GM21528 (cell line): ENCODE measurements around the gene IL1RL2.

Experiments used
- ATAC-seq: cut with Tn5 transposase; IDR thresholded peaks from one replicate; pipeline ENCODE4 v1.9.1; 2021; ENCODE audit warnings: mild to moderate bottlenecking, moderate library complexity; ENCODE audit not compliant: unreplicated experiment, low FRiP score

Gene IL1RL2

DNA sequence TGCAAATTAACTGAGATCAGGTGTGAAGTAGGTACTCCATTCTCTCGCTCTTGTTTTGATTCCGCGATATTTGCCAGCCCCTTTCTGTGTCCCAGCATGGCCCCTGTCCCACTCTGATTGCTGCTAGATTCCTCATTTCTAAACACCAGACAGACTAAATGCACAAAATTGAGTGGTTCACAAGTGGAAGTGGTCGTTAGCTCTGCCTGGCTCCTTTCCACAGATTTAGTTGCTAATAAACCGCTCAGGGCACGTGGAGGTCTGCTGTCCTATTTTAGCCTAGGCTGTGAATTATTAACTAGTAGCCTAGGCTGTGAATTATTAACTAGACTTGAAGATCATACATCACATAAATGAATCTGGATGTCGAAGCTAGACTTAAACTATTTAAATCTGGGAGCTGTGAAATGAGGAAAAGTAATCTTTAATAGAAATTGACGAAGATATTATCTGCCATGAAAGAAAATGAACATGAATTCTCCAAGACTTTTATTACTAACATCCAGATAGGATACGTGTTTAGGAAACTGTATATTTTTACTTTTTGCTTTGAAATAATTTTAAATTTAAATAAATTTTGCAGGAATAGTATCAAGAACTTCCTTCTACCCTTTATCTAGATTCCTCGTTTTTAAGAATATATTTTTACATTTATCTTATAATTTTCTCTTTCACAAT, 3.7 kb downstream of the IL1RL2 start:
- ATAC-seq, result no peak

DNA sequence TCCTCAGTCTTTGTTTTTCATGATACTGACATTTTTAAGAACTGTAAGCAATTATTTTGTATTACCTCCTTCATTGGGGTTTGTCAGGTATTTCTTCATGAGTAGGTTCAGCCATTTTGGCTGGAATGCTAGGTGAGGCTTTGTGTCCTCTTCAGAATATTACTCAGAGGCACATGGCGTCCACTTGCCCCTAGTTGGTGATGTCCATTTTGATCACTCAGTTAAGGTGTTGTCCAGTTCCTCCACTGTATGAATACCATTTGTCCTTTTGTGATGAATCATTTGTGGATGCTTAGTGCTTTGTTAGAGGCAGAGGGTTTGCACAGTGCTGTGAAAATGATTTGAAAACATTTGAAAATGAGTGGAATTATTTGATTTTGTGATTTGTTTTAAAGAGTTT, 4.7 kb downstream of the IL1RL2 start:
- ATAC-seq, result no peak

DNA sequence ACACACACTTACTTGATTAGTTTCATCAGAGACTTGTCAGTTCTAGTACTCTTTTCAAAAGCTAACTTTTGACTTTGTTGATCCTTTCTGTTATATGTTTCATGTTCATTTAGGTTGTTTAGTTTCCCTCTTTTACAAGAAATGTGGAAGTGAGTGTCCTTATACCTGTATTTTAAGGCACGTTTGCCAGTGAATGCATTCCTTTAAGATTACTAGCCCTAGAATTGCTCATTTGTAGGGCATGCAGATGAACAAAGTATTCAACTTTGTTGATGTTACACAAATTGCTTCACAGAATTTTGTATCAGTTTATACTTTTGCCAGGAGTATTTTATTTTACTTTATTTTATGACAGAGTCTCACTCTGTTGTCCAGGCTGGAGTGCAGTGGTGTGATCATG, 6.3 kb downstream of the IL1RL2 start:
- no peak for ATAC-seq

DNA sequence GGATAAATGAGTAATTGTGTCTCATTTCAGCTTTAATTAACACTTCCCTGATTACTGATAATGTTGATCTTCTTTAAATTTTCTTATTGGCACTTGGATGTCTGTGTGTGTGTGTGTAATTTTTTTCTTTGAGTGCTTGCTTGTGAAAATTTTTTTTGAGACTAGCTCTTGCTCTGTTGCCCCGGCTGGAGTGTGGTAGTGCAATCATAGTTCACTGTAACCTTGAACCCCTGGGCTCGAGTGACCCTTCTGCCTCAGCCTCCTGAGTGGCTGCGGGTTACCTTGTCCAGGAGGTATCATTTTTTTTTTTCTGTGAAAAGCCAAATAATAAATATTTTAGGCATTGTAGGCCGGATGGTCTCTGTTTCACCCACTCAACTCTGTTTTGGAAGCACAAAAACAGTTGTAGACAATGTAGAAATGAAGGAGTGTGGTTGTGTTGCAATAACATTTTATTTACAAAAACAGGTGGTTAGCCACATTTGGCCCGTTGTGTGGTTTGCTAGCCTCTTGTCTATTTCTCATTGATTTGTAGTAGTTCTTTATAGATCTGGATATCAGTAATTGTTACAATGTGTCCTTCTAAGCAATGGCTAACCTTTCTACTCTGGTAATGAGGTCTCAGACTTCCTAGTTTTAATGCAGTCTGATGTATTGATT, 7.9 kb downstream of the IL1RL2 start:
- ATAC-seq, result no peak

DNA sequence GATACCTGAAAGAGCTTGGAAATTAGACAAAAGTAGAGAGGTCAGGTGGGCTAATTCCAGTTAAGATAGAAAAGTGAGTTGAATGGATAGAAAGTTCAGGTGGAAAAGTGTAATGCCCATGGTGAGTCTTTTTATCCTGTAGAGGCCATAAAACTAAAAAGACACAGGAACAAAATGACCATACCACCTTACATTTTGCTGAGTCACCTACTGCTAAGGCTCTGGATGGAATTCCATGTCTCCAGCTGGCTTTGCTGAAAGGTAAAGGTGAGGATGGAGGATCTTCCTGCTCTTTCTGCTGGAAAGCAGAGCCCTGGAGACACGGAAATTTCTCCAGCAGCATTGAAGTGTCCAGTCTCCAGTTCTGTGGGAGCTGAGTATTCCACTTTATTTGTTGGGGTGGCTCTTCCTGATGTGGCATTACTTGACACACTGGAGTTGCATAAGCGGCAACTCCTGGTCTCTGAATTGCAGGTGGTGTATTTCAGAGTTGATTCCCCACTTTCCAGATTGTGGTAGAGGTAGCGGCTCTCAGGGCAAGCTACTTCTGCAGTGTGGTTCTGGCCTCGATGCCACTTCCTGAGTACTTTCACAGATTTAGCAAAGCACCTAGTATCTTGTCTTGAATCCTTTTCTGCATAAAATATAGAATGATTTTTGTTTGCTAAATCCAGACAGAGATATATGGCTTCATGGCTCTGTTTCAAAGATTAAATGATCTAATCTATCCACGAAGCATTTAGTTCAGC, 10.7 kb downstream of the IL1RL2 start:
- no peak for ATAC-seq

DNA sequence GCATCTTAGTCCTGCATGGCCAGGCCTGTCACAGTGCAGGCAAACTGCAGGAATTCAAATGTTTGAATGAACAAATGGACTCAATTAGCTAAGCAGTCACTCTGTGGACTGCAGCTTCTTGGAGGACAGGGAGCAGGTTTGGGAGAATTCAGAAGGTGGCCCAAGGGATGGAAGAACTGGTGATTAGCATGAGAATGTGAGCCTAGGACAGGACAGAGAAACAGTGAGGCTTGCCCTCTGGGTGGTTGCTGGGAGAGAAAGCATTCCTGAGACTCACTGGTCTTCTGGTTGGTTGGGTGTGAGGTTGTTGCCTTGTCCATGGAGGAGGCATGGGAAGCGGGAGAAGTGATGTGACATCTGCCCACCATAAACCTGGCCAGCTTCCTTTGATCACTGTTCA, 13.7 kb downstream of the IL1RL2 start:
- ATAC-seq, result no peak

DNA sequence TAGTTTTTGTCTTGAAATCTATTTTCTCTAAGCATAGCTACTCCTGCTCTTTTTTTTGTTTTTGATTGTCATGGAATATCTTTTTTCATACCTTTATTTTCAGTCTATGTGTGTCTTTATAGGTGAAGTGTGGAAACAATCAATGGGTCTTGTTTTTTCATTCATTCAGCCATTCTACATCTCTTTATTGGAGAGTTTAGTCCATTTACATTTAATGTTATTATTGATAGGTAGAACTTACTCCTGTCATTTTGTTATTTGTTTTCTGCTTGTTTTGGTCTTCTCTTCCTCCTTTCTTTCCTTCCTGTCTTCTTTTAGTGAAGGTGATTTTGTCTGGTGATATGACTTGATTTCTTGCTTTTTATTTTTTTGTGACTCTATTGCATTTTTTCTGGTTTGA, 17.8 kb downstream of the IL1RL2 start:
- ATAC-seq, result no peak

DNA sequence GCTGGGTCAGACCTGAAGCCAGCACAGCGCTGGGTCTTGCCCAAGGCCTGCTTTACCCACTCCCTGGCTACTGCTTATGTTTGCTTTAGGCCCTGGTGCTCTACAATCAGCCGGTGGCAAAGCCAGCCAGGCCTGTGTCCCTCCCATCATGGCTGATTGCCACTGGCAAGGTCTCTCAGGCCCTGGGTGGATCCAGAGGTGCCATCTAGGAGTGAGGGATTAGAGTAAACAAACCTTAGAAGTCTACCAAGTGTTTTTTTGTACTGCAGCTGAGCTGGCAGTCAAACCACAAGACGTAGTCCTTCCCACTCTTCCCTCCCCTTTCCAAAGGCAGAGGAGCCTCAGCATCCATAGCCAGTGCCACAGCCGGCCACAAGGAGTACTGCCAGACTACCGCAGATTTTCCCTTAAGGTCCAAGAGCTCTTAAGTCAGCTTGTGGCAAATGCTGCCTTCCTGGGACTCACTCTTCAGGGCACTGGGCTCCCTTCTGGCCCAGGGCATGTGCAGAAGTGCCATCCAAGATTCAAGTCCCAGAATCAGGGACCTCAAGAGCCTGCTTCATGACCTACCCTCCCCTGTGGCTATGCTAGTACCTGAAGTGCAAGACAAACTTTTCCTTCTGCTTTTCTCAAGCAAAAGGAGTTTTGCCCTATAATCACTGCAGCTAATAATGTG, 20.0 kb downstream of the IL1RL2 start:
- ATAC-seq, result no peak

DNA sequence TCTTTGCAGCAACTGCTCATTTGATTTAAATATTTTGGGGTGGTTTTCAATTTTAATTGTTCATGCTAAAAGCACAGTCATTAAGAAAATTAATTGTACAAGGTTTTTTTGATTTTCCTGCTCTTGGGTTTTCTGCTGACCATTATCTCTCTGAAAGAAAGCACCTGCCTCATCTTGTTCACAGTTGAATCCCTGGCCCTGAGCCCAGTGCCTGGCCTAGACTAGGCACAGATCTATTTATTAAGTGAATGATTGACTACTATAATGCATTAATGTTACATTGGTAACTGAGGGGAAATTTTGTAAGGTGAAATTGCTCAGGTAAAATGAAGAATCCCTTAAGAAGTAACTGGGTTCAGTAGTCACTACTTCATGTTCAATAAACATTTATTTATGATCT, 22.0 kb downstream of the IL1RL2 start:
- no peak for ATAC-seq

DNA sequence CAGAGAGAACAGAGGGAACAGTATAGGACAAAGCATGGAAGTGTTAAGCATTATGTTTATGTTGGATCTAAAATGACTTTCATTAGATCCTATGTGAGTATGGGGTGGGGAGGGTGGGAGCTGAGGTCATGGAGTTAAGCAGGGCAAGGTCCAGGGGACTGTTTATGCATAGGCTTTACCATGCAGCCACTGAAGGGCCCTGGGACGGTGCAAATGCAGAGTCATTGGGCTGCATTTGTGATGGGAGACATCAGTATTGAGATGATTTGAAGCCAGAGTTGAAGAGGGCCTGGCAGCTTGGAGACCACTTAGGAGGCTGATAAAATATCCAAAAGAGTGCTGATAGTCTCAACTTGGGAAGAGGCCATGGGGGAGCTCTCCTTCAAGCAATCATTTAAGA, 22.7 kb downstream of the IL1RL2 start:
- no peak for ATAC-seq

DNA sequence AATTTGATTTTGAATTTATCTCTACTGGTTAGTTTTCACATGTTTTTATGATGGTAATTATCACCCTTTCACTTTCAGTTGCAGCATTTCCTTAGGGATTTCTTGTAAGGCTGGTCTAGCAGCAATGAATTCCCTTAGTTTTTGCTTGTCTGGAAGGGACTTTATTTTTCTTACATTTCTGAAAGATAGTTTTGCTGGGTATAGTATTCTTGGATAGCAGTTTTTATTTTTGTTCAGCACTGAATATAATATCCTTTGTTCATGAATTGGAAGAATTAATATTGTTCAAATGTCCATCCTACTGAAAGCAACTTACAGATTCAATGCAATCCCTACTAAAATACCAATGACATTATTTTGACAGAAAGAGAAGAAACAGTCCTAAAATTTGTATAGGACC, 30.2 kb downstream of the IL1RL2 start:
- ATAC-seq, result no peak

DNA sequence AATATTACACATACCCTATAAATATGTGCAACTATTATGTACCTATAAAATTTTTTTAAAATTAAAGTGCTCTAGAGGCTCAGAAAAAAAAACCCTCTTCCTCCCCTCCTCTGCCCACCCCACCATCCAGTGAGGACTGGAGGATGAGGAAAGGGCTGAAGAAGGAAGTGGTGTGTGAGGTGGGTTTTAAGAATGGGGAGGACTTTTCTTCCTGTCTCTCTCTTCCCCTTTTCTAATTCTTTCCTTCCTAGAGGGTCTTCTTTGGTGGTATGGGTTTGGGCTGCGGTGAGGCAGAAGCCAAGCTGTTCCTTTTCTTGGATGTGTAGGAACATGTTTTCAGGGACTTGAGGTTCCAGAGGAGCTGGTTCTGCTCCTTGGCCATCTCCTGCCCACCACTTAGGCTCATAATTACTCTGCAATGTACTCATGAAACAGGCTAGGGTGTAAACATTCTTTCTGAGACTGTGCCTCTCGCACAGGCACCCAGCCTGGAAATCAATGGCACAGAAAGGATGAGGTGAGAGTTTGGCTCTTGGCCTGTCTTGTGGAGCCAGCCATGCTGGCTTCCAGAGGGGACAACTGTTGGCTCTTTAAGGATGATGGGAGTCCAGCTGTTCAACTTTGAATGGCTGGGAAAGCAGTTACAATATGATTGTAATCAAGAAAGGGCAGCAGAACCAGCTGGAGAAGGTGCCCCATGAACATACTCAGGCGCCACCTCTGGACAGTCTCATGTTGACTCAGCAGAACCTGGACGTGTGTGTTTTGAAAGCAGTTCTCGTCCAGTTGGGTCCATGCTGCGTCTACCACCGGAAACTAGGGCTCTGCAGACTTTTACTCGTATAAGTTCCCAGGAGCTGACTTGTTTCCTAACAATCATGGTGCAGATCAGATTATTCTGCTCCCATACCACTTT, 38.3 kb downstream of the IL1RL2 start:
- ATAC-seq, result no peak

DNA sequence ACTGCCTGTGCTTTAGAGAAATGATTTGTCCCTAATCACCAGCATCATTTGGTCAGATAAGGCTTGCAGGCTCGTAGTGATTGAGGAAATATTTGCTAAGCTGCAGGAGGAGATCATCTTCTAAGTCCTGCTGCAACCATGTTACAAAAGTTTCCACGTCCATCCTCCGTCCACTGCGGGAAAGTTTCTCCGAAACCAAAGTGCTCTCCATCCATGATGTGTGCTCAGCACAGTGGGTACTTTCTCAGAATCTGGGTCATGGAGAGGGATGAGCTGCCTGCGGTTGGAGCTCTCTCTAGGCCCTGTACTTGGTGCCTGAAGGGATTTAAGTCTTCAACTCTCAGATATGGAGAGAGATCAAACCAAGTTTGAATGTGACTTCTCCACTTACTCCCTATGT, 39.3 kb downstream of the IL1RL2 start:
- ATAC-seq, result no peak

DNA sequence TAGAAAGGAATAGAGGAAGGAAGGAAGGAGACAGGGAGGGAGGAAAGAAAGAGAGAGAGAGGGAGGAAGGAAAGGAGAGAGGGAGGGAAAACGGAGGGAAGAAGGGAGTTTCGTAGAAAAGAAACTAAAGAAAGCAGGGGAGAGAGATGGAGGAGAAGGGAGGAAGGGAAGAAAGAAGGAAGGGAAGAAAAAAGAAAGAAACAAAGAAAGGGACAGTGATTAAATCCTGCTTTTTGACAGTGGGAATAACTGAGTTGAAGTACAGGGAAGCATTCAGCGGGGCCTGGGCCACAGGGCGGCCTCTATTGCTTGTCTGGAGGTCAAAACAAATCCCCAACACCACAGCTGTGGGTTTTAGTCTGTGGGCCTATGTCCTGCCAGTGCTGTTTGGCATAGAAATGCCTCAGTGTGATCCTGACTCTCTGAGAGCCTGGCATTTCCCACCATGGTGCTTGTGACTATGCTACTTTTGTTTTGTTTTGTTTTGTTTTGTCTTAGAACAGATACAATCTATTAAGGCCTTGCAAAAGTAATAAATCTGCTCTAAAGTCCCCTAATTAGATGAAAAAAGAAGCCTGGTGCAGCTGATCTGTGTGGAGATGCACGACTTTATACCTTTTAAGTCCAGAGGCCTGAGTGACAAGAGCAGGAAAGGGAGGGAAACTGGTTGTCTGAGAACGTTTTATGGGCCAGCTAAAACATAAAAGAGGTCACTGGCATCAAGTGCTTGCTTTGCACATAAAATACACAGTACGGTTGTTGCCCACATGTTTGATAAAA, 40.0 kb downstream of the IL1RL2 start:
- ATAC-seq, result no peak

DNA sequence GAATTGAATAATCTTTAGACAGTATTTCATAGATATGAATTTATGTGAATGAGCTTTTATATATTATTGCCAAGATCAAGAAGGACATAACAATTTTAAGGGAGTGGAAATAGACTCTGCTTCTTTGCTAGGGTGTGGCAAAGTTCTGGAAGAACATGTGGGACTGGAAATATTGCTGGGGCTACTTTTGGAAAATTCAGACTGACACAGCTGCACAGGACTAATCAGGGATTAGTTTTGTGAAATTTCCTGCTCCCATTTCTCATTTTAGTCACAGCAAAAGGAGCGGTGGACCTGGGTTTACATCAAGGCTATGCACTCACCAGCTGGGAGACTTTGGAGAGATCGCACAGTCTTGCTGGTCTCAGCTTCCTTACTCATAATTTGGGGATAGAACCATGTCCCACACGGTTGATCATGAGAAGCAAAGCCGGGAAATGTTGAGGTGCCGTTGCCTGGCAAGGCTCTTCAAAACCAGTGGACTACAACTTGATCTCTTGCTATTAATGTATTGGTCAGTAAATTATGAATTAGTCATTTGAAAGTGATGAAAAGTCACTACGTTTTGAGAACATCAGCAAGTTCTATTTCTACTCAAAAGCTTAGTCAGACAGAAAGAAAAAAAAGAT, 42.4 kb downstream of the IL1RL2 start:
- no peak for ATAC-seq

DNA sequence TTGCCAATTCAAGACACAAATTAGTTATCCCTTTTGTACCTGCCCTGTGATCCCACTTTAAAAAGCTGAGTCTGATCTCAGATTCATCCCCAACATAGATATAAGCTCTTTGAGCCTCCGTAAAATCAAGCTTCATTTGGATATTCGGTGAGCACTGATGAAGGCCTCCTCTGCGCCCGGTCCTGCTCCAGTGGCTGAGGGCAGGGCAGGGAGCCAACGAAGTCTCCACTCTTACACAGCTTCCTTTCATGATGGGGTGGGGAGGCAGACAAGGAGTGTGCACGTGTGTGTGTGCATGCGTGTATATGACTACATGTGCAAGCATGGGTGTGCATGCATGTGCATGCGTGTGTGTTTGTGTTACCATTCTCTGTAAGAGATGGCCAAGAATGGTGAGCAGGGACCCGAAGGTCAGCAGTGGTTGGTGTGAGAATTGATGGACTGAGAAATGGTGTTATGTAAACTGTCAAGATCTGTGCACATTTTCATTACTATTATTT, 43.6 kb downstream of the IL1RL2 start:
- ATAC-seq, result no peak

DNA sequence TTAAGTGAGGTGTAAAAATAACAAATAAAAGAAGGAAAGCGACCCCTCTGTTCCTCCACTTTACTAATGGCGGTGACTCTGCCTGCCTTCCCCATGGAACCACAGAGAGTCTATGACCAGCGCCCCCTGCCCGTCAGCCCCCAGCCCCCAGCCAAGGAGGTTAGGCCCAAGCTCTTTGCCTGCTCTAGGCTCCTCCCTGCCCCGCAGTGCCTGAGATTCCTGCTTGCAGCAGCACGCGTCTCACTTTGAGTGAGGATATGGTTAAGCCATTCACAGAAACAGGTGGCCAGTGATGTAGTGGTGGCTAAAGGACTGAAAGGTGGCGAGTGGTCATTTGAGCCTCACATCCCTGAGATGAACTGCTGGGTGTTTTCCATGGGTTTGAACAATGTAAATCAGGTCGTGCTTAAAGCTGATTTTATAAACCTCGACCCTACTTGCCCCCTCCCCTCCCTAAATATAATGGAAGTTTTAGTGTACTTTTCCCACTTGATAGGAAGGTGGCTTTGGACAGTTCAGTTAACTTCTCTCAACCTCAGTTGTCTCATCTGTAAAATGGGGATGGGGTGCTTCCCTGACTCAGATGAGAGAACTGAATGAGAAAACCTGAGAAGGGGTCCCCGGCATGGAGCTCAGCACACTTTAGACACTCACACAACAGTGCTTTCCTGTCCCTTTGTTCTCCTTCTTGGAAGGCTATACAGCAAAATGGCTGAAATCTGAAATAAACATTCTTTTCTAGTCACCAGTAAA, 46.5 kb downstream of the IL1RL2 start:
- ATAC-seq, result no peak

DNA sequence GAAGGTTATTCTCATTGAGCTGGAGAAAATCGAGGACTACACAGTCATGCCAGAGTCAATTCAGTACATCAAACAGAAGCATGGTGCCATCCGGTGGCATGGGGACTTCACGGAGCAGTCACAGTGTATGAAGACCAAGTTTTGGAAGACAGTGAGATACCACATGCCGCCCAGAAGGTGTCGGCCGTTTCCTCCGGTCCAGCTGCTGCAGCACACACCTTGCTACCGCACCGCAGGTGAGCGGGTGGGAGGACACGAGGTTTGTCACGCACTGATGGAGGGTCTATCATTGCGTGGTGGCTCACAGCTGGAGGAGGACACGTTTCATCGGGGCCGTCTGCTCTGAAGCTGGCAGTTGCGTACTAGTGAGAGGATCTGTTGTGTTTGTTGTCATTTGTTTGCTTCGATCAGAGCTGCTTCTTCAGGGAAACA, 48.2 kb downstream of the IL1RL2 start:
- ATAC-seq, result no peak
